ENCODE data around the gene GJC1.
A peak's percentile ranks its signal among the peaks of the same experiment; 100 is the strongest.

Gene GJC1

DNA sequence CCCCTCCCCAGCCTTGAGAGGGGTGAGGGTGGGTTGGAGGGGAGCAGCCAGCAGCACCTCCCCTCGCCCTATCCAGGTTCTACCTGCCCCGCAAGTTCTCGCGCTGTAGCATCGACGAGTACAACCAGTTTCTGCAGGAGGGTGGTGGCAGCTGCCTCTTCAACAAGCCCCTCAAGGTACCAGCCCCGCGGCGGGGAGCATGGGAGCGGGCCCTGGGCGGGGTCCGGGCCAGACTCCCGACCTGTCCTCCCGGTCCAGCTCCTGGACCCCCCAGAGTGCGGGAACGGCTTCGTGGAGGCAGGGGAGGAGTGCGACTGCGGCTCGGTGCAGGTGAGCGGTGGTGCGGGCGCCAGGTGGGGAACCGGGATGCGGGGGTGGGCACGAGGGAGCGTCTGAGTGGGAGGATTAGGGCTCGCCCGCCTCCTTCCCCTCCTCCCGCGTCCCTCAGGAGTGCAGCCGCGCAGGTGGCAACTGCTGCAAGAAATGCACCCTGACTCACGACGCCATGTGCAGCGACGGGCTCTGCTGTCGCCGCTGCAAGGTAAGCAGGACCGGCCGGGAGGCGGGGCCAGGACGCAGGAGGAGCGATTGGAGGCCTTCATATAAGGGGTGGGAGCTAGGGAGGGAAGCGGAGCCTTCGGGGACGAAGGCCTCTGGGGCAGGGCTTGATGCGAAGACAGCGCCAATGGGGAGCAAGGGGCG, 54.8 kb downstream of the GJC1 start:
- peak overlapping the region; percentile 50 for H3K9ac ChIP-seq (ENCODE audit: low read length)
- H3K79me2 ChIP-seq (ENCODE audit: insufficient read depth, low read length): no peaks in the 10 kb centered on the region
- no peaks in the 10 kb centered on the region for H4K20me1 ChIP-seq (ENCODE audit: low read depth, low read length)
- no peaks in the 10 kb centered on the region for H3K36me3 ChIP-seq (ENCODE audit: low read length)
- H3K9me3 ChIP-seq (ENCODE audit: insufficient read depth, low read length): no peaks in the 10 kb centered on the region
- H3K9me2 ChIP-seq (replicated peaks; ENCODE audit: insufficient read depth, low read length): no peaks in the 10 kb centered on the region
- no peak overlapping the region for H3K27ac ChIP-seq (ENCODE audit: low read depth, low read length)
- no peaks in the 10 kb centered on the region for H3F3A ChIP-seq (ENCODE audit: insufficient read depth)
- peak overlapping the region; percentile 93 for H2AFZ ChIP-seq (ENCODE audit: low read depth, low read length, severe bottlenecking)
- H3K27me3 ChIP-seq (ENCODE audit: low read length): no peaks in the 10 kb centered on the region
- H3K4me3 ChIP-seq (ENCODE audit: insufficient read depth, low read length, poor library complexity, severe bottlenecking): peak overlapping the region; percentile 58
- H3K4me2 ChIP-seq (ENCODE audit: low read depth, low read length, poor library complexity, severe bottlenecking): peak overlapping the region; percentile 80
- TF ChIP-seq, protein P1, sequence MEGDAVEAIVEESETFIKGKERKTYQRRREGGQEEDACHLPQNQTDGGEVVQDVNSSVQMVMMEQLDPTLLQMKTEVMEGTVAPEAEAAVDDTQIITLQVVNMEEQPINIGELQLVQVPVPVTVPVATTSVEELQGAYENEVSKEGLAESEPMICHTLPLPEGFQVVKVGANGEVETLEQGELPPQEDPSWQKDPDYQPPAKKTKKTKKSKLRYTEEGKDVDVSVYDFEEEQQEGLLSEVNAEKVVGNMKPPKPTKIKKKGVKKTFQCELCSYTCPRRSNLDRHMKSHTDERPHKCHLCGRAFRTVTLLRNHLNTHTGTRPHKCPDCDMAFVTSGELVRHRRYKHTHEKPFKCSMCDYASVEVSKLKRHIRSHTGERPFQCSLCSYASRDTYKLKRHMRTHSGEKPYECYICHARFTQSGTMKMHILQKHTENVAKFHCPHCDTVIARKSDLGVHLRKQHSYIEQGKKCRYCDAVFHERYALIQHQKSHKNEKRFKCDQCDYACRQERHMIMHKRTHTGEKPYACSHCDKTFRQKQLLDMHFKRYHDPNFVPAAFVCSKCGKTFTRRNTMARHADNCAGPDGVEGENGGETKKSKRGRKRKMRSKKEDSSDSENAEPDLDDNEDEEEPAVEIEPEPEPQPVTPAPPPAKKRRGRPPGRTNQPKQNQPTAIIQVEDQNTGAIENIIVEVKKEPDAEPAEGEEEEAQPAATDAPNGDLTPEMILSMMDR (IDR thresholded peaks at IDR 0.05; ENCODE audit: insufficient read depth, low read length, poor library complexity, severe bottlenecking): no peak
- no peak for TF ChIP-seq EZH2phosphoT487 (conservative IDR thresholded peaks at IDR 0.05; ENCODE audit: low read length)

DNA sequence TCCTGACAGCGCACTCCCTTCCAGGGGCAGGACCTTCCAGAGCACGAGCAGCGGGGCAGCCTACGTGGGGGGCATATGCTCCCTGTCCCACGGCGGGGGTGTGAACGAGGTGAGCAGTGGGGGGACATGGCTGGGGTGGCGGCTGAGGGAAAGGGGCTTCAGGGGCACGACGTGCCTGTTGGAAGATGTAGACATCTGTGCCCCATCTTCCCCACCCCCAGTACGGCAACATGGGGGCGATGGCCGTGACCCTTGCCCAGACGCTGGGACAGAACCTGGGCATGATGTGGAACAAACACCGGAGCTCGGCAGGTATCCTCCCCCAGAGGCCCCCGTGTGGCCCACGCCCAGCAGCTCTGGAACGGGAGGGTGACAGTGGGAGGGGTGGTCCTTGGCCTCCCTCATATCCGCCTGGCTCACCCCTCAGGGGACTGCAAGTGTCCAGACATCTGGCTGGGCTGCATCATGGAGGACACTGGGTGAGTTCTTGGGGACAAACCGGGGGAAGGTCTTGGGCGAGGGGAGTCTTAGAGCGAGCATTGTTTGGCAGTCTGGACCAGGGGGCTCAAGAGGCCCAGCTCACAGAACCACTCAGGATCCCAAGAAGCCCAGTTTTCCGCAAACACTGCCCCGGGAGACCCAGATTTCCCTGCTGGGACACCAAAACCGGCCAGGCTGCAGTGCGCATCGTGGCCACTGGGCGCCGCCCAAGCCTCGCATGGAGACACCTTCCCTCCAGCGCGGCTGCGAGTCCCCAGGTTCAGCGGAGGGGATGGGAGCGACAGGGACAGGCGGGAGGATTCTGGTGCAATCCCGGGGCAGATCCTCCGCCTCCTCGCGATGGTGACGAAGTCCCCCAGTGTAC, 55.6 kb downstream of the GJC1 start:
- H3K9me2 ChIP-seq (replicated peaks; ENCODE audit: insufficient read depth, low read length): no peaks in the 10 kb centered on the region
- no peaks in the 10 kb centered on the region for H3K36me3 ChIP-seq (ENCODE audit: low read length)
- peak overlapping the region; percentile 93 for H2AFZ ChIP-seq (ENCODE audit: low read depth, low read length, severe bottlenecking)
- TF ChIP-seq EZH2phosphoT487 (conservative IDR thresholded peaks at IDR 0.05; ENCODE audit: low read length): no peak
- TF ChIP-seq, protein P1 (IDR thresholded peaks at IDR 0.05; ENCODE audit: insufficient read depth, low read length, poor library complexity, severe bottlenecking): peak; percentile 95
- H3K9me3 ChIP-seq (ENCODE audit: insufficient read depth, low read length): no peaks in the 10 kb centered on the region
- H3K27ac ChIP-seq (ENCODE audit: low read depth, low read length): no peak overlapping the region
- H3K79me2 ChIP-seq (ENCODE audit: insufficient read depth, low read length): no peaks in the 10 kb centered on the region
- no peaks in the 10 kb centered on the region for H3F3A ChIP-seq (ENCODE audit: insufficient read depth)
- H3K27me3 ChIP-seq (ENCODE audit: low read length): no peaks in the 10 kb centered on the region
- no peaks in the 10 kb centered on the region for H4K20me1 ChIP-seq (ENCODE audit: low read depth, low read length)
- H3K4me2 ChIP-seq (ENCODE audit: low read depth, low read length, poor library complexity, severe bottlenecking): peak overlapping the region; percentile 80
- H3K4me3 ChIP-seq (ENCODE audit: insufficient read depth, low read length, poor library complexity, severe bottlenecking): peak overlapping the region; percentile 58
- peak overlapping the region; percentile 50 for H3K9ac ChIP-seq (ENCODE audit: low read length)

DNA sequence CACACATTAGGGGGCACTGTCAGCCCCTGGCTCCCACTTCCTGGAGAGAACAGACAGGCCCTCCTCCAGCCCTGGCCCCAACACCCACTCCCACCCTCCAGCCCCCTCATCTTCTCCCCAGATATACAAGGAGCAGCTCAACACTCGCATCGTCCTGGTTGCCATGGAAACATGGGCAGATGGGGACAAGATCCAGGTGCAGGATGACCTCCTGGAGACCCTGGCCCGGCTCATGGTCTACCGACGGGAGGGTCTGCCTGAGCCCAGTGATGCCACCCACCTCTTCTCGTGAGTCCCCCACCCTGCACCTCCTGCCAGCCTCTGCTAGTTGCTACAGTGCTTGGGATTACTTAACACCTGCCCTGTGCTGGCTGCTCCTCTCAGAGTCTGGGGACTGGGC, 56.9 kb downstream of the GJC1 start:
- Histone ChIP-seq H3K9ac (ENCODE audit: low read length) (no peak overlapping the region), H3K27ac (ENCODE audit: low read depth, low read length) (no peak overlapping the region), H3K79me2 (ENCODE audit: insufficient read depth, low read length) (no peaks in the 10 kb centered on the region), H3K36me3 (ENCODE audit: low read length) (no peaks in the 10 kb centered on the region), H4K20me1 (ENCODE audit: low read depth, low read length) (no peaks in the 10 kb centered on the region), H3K27me3 (ENCODE audit: low read length) (no peaks in the 10 kb centered on the region), H3K9me2 (replicated peaks; ENCODE audit: insufficient read depth, low read length) (no peaks in the 10 kb centered on the region), H3F3A (ENCODE audit: insufficient read depth) (no peaks in the 10 kb centered on the region), H3K4me3 (ENCODE audit: insufficient read depth, low read length, poor library complexity, severe bottlenecking) (no peak overlapping the region), H3K9me3 (ENCODE audit: insufficient read depth, low read length) (no peaks in the 10 kb centered on the region), H3K4me2 (ENCODE audit: low read depth, low read length, poor library complexity, severe bottlenecking) (no peak overlapping the region), H2AFZ (ENCODE audit: low read depth, low read length, severe bottlenecking) (no peak overlapping the region)
- TF ChIP-seq EZH2phosphoT487 (conservative IDR thresholded peaks at IDR 0.05; ENCODE audit: low read length): no peak
- TF ChIP-seq, protein P1 (IDR thresholded peaks at IDR 0.05; ENCODE audit: insufficient read depth, low read length, poor library complexity, severe bottlenecking): no peak
